Measurements from ENCODE around the gene BOLA1. TPM values are rescaled to one million over a fixed set of nuclear protein-coding genes. Genes with fewer than 3 reads are reported as not detected.
A peak's percentile ranks its signal among the peaks of the same experiment; 100 is the strongest.

Gene BOLA1
- total and polyA plus RNA-seq, 2 of the 13 experiments (the other 11 are each of a cell fraction or from before 2014, with no cell fraction given), result 3.2 to 4.2 TPM

- TF ChIP-seq NR2C2 (CRISPR knock-in tag; IDR thresholded peaks at IDR 0.05; ENCODE audit: borderline replicate concordance), result peak; percentile 100
- no peak for TF ChIP-seq SETDB1 (CRISPR knock-in tag; IDR thresholded peaks at IDR 0.05; ENCODE audit: borderline replicate concordance)
- peak; percentile 88 for TF ChIP-seq DRAP1 (CRISPR knock-in tag; IDR thresholded peaks at IDR 0.05)
- no peak for TF ChIP-seq ATF5 (CRISPR knock-in tag; IDR thresholded peaks at IDR 0.05; ENCODE audit: low read depth)
- TF ChIP-seq GATAD1 (CRISPR knock-in tag; IDR thresholded peaks at IDR 0.05), result peak; percentile 95
- no peak for TF ChIP-seq TCF12 (IDR thresholded peaks at IDR 0.05)
- TF ChIP-seq TCF12 (CRISPR knock-in tag; IDR thresholded peaks at IDR 0.05), result no peak
- TF ChIP-seq ZKSCAN1 (IDR thresholded peaks at IDR 0.05; ENCODE audit: low read length), result no peak
- TF ChIP-seq ZBTB2 (CRISPR knock-in tag; IDR thresholded peaks at IDR 0.05; ENCODE audit: low read depth), result 0 out of 2 replicates have a peak, but pooled peaks have one; percentile 49
- TF ChIP-seq TCF7 (IDR thresholded peaks at IDR 0.05; ENCODE audit: low read depth), result no peak
- TF ChIP-seq NR2F1 (CRISPR knock-in tag; IDR thresholded peaks at IDR 0.05), result no peak
- no peak for TF ChIP-seq ZSCAN31 (CRISPR knock-in tag; IDR thresholded peaks at IDR 0.05; ENCODE audit: low read depth)
- peak; percentile 25; the same call in 1 of the 2 replicates for TF ChIP-seq ZNF704 (CRISPR knock-in tag; IDR thresholded peaks at IDR 0.05; ENCODE audit: borderline replicate concordance)
- TF ChIP-seq RNF219 (CRISPR knock-in tag; IDR thresholded peaks at IDR 0.05), result no peak
- TF ChIP-seq SRF (IDR thresholded peaks at IDR 0.05; ENCODE audit: low read depth, low read length), result 0 out of 2 replicates have a peak, but pooled peaks have one; percentile 21
- TF ChIP-seq ZNF343 (CRISPR knock-in tag; IDR thresholded peaks at IDR 0.05), result no peak
- TF ChIP-seq ZNF18 (CRISPR knock-in tag; IDR thresholded peaks at IDR 0.05; ENCODE audit: insufficient replicate concordance), result no peak
- no peak for TF ChIP-seq NCOR1 (IDR thresholded peaks at IDR 0.05; ENCODE audit: borderline replicate concordance, low read length)
- no peak for TF ChIP-seq LCORL (IDR thresholded peaks at IDR 0.05)
- peak; percentile 77 for TF ChIP-seq LCORL (CRISPR knock-in tag; IDR thresholded peaks at IDR 0.05)
- TF ChIP-seq KDM2A (CRISPR knock-in tag; IDR thresholded peaks at IDR 0.05; ENCODE audit: borderline replicate concordance, low read depth), result peak; percentile 87; the same call in 1 of the 2 replicates
Measured at GRCh38 chr1:149927563-149928400, 28.4 kb downstream of the BOLA1 start, which contains the start of gene SF3B4 (continued).

Measured in HepG2 (cell line).